GM18511 (cell line): ENCODE data around the gene SCN5A.

ENCODE experiments used
- ATAC-seq: cut with Tn5 transposase; IDR thresholded peaks from one replicate; pipeline ENCODE4 v1.9.1; 2021; ENCODE audit warnings: mild to moderate bottlenecking, moderate library complexity; ENCODE audit not compliant: unreplicated experiment

Gene SCN5A

GRCh38 chr3:38649500-38650247 is at the start of gene SCN5A:
Gene SCN5A, minus strand, starts transcription at chr3:38649687. Its CDS starts 16,380 bp downstream, at chr3:38633307.
- ATAC-seq, result peak; percentile 61

- no peak for ATAC-seq
Measured at GRCh38 chr3:38698760-38699159, 49.3 kb upstream of the SCN5A start.

GRCh38 chr3:38698061-38698460 is 48.6 kb upstream of the SCN5A start:
- no peak for ATAC-seq

- no peak for ATAC-seq
Measured at GRCh38 chr3:38696034-38696433, 46.5 kb upstream of the SCN5A start.

- no peak for ATAC-seq
Measured at GRCh38 chr3:38690185-38690584, 40.7 kb upstream of the SCN5A start.

- no peak for ATAC-seq
Measured at GRCh38 chr3:38689774-38690173, 40.3 kb upstream of the SCN5A start.

GRCh38 chr3:38689346-38689745 is 39.9 kb upstream of the SCN5A start:
- no peak for ATAC-seq

GRCh38 chr3:38687321-38687720 is 37.8 kb upstream of the SCN5A start:
- ATAC-seq, result no peak

GRCh38 chr3:38684546-38684945 is 35.1 kb upstream of the SCN5A start:
- no peak for ATAC-seq

GRCh38 chr3:38669668-38670067 is 20.2 kb upstream of the SCN5A start:
- ATAC-seq, result no peak

GRCh38 chr3:38662544-38662943 is 13.1 kb upstream of the SCN5A start:
- no peak for ATAC-seq

GRCh38 chr3:38658841-38659240 is 9.4 kb upstream of the SCN5A start:
- ATAC-seq, result no peak

GRCh38 chr3:38657369-38657768 is 7.9 kb upstream of the SCN5A start:
- no peak for ATAC-seq

- no peak for ATAC-seq
Measured at GRCh38 chr3:38655708-38656300, 6.3 kb upstream of the SCN5A start.

GRCh38 chr3:38653685-38654537 is 4.4 kb upstream of the SCN5A start:
- no peak for ATAC-seq

- ATAC-seq, result no peak
Measured at GRCh38 chr3:38652934-38653333, 3.4 kb upstream of the SCN5A start.

- peak; percentile 72 for ATAC-seq
Measured at GRCh38 chr3:38651153-38651789, 1.8 kb upstream of the SCN5A start.

- ATAC-seq, result peak; percentile 3
Measured at GRCh38 chr3:38650248-38650951, 913 bp upstream of the SCN5A start.

- no peak for ATAC-seq
Measured at GRCh38 chr3:38648659-38649499, 608 bp downstream of the SCN5A start.
